HG02798 (cell line): Measurements from ENCODE around the gene RPS6KB2.

ENCODE experiments used
- ATAC-seq: cut with Tn5 transposase; IDR thresholded peaks from one replicate; pipeline ENCODE4 v1.9.1; 2021; ENCODE audit warnings: mild to moderate bottlenecking; ENCODE audit not compliant: unreplicated experiment, poor library complexity

RPS6KB2 gene

DNA sequence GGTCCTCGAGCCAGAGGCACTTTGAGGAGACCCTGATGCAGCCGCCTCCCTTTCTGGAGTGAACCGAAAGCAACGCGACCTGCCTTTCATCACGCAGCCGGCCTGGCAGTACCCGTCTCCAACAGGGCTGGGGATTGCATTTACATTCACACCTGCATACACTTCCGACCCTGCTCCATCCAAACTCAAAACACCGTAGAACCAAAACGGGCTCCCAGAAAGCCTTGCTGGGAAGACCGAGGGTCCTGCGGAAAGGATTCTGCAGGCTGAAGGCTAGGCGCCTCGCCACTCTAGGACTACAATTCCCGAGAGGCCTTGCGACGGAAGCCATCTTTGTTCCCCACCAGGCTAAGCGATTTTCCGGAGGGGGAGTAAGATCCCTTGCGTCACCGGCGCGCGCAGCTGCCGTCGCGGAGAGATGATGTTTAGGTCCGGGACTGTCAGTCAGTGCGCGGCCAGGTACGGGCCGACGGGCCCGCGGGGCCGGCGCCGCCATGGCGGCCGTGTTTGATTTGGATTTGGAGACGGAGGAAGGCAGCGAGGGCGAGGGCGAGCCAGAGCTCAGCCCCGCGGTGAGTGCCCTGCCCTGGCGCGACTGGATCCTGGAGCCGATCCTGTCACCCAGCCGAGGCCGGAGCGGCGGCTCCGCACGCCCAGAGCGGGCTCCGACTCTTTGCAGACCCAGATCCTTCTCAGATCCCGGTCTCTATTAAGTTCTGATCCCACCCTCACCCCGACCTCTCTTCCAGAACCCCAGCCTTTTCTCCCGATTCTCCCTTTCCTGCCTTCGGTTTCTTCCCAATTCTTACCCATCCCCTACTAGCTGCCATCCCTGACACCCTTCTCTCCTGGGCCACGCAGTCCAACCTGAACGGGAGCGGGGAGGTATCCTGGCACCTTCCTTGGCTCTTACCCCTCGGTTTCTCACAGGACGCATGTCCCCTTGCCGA, at the start of gene RPS6KB2:
TSS of gene RPS6KB2 (plus strand) at position 443 of the 950 bp plus-strand sequence. CDS start at position 495, 52 bp downstream.
- peak; percentile 91 for ATAC-seq

- ATAC-seq: no peak
Measured at GRCh38 chr11:67378544-67378943, 49.8 kb upstream of the RPS6KB2 start.

DNA sequence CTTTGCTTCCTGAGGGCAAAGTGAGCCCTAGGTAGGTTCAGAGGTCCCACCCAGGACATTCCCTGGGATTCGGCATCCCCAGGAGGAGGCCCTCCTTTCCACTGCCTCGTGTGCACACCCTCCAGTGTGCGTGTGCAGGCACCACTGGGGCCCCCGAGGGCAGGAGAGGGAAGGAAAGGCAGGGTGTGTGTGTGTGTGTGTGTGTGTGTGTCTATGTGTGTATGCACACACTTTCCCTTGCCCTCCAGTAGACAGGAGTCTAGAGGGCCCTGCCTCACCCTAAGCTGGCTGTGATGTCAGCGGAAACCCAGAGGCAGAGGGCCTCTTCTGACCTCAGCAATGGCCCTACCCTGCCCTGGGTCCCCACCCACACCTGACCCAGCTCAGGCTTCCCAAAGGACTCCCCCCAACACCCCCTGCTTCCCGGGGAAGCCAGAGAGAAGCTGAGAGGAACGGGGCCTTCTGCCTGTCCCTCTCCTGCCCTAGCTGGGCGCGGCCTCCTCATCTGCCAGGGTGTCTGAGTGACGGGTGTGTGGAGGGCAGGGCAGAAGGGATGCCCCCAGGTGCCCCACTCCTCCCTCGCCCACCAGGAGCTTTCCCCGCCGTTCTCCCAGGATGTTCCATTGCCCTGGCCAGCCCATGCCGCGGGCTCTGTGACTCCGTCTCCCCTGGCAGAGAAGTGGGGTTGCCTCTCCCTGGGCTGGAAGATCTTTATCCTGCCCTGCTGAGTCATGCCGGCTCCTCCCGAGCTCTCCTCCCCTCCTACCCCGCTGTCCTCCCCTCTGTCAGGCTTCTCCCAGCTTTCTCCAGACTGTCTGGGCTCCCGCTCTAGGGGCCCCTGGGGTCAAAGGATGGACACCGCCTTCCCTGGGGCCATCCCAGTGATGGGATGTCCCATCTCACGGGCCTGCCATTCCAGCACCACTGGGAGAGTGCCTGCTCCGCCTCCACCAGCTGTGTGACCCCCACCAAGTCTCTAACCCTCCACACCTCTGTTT, 48.9 kb upstream of the RPS6KB2 start:
- no peak for ATAC-seq

DNA sequence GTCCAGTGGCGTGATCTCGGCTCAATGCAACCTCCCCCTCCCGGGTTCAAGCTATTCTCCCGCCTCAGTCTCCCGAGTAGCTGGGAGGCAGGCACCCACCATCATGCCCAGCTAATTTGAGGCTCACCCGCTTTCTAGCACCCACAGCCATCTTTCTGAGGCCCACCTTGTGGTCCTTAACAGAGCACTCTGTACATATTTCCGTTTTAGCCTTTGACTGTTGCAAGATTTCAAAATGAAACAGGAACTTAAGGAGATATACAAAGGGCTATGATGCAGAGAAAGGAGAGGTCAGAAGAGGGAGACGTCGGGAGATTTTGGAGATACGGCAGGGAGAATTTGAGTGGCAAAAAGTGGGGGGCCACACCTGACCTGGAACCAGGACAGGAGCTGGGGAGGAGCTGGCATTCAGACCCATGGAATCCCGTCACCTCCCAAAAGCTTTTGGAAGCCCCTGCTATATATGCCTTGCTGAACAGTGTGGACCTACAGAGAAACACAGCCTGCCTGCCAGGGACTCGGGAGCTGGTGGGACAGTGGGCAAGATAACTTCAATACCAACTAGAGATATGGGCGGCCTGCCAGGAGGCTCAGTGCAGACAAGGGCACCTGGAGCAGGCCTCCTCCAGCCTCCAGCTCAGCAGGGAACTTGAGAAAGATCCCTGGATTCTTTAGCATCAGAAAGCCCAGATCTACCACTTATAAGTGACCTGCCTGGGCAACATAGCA, 46.9 kb upstream of the RPS6KB2 start:
- no peak for ATAC-seq

DNA sequence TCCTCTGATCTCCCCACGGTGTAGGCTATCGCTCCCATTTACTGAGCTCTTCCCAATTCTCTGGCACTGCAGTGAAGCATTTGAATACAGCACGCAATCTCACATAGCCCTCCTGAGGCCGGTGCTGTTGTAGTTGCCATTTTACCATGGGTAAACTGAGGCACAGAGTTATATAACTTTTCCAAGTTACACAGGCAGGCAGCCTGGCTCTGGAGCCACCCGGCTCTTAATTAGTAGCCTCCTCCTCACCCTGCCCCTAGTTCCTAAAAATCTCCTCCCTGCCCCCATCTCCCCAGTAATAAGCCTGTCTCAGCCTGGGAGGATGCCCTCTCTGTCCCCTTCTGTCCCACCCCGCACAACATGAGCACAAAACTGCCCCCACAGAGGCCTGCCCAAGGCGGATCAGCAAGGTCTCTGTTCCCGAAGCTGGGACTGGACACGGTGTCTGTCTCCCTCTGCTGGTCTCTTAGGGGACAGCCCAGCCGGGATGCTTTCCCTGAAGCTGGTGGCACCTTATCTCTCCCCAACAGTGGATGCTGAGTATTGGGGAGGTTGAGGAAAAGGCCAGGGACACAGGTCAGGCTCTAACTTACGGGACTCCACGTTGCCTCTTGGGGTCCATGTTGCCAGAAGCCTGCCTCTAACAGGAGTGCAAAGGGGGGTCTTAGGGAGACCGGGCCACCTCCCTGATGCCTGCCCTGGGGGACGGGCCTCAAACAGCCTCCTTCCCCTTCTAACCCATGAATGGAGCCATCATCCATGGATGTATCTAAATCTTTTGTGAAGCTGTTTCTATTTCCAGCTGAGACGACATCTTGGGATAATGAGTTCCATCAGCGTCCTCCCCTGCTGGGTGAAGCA, 45.8 kb upstream of the RPS6KB2 start:
- peak; percentile 61 for ATAC-seq

DNA sequence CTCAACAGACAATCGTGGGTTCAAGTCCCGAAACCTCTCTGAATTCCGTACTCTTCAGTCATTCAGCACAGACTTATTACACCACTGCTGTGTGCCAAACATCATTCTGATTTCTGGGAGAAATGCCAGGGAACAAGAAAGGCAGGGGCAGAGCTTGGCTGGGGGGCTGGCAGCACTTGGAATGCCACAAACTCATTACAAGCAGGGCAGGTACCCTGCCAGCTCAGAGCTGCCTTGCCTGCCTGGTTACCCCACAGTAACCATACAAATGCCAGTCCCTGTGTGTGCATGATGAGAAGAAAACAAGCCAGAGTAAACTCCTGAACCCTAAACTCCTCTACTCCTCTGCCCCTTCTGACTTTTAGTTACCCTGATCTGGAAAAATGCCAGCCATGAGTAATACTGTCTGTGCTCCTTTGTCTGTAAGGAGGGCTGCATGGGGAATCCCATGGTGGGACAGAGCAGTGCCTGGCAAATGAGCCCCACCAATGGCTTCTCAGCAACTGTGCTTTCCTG, 43.4 kb upstream of the RPS6KB2 start:
- no peak for ATAC-seq

DNA sequence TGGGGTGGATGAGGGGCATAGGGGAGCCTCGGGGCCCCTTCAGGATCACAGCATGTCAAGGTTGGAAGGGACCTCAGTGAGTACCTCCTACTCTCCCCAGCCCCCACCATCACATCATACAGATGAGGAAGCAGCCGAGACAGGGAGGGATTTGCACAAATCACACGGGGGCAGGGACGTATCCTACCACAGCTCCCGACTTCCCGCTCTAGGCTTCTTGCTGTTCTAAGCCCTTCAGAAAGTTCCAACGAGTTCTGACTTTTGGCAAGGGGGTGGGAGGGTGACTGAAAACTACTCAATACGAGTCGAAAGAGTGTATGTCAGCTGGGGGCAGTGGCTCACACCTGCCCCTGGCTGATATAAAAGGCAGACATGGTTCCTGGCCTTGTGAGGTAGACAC, 41.2 kb upstream of the RPS6KB2 start:
- no peak for ATAC-seq

DNA sequence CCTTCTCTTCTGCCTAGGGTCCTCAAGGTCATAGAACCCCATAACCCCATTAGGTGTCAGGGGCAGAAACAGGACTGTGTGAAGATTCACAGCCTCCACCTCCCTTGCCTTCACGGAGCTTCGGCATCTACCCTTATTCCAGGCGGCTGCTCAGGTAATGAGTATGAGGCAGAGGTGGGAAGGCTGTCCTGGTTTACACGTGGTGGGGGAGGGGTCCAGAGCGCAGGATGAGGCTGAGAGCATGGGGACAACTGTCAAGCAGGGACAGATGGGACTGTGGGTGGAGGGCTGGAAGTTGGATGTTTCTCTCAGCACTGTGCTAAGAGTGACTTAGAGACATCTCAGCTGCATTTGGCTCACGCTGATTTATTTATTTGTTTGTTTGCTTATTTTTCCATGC, 40.8 kb upstream of the RPS6KB2 start:
- no peak for ATAC-seq

DNA sequence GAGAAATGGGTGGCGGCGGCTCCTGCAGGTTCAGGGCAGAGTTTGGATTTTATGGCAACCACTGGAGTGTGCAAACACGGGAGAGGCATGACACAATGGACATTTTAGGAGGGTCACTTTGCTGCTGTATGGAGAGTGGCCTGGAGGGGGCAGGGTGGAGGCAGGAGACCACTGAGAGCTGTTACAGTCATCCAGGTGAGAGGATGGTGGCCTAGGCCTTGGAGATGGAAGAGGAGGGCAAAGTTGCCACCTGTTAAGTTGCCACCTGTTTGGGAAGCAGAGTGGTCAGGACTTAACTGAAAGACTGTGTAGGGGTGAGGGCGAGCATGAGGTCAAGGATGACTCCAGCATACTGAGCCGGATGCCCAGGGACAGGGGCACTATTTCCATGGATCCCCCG, 38.8 kb upstream of the RPS6KB2 start:
- no peak for ATAC-seq

DNA sequence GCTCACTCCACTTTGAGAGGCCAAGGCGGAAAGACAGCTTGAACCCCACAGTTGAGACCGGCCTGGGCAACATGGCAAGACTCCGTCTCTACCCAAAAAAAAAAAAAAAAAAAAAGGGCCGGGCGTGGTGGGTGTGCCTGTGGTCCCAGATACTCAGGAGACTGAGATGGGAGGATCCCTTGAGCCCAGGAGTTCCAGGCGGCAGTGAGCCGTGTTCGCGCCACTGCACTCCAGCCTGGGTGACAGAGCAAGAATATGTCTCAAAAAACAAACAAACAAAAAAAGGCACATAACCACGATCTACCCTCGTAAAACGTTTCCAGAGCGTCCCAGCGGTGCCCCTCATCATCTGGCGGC, 37.4 kb upstream of the RPS6KB2 start:
- no peak for ATAC-seq

DNA sequence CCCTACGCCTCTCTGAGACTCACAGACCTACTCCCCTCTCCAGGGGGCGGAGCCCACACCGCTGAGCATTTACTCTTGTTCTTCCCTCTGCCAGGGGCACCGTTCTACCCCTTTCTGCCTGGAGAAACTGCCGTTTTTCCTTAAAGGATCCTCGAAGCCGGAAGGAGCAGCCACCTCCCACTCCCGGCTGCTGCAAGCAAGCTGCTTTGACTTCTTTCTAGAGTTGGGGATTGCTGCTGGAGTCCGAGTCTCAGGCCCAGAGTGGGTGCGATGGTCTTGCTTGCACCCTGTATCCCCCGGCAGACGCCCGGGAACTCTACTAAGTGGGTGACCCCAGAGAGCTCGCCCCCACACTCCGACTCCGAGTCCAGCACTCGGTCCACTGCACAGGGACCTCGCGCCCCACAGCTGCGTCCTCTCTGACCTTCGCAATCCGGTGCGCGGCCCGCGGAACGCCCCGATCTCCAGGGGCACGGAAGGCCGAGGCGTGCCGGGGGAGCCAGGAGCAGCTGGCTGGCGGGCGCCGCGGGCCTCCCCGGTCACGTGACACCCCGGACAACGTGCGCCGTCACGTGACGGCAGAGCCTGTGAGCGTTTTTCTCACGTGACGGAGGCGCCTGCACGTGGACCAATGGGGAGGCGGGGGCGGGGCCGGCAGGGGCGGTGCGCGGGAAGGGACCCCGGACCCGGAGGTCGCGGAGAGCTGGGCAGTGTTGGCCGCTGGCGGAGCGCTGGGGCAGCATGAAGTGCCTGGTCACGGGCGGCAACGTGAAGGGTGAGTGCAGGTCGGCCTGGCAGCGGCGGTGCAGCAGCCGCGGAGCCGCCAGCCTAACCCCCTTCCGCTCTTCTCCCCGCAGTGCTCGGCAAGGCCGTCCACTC, 36.8 kb upstream of the RPS6KB2 start, which contains the start of gene RAD9A:
TSS of gene RAD9A (plus strand) at position 683 of the 879 bp plus-strand sequence. CDS start at position 742, 59 bp downstream.
- peak; percentile 86 for ATAC-seq

- ATAC-seq: no peak
Measured at GRCh38 chr11:67392183-67392715, 36.0 kb upstream of the RPS6KB2 start.

- no peak for ATAC-seq
Measured at GRCh38 chr11:67393437-67393836, 34.9 kb upstream of the RPS6KB2 start.

GRCh38 chr11:67393990-67394389, 34.3 kb upstream of the RPS6KB2 start:
- no peak for ATAC-seq

DNA sequence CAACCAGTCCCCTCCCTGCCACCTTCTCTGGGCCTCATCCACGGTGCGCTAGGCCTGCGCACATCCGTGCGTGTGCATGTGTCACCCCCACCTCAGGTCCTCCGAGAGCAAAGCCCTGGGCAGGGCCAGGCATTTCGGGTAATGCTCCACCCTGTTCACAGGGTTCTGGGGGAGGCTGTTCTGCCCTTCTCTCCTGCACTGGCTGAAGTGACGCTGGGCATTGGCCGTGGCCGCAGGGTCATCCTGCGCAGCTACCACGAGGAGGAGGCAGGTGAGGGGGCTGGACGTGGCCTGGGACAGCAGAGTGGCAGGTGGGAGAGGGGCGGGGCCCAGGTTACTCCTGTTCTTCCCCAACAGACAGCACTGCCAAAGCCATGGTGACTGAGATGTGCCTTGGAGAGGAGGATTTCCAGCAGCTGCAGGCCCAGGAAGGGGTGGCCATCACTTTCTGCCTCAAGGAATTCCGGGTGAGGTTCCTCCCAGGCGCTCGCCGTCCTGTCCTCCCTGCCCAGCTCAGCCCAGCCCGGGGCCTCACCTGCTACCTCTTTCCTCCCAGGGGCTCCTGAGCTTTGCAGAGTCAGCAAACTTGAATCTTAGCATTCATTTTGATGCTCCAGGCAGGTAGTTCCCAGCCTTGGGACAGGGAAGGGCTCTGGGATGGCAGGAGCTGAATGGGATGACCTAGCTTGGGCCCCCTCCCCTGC, 32.6 kb upstream of the RPS6KB2 start:
- no peak for ATAC-seq

GRCh38 chr11:67396259-67396581, 32.1 kb upstream of the RPS6KB2 start:
- no peak for ATAC-seq
